Liver (tissue), 3 donors: ENCODE results near the gene INTS1.

ENCODE experiments used
- EGR1 ChIP-seq, 2 donors: IDR thresholded peaks; 2 replicates each; pipeline ENCODE4 v1.6.1; 2016 to 2018; ENCODE audit warnings: antibody characterized with exemption in 2 of 2, low read depth in 2 of 2
- FOXA1 ChIP-seq: IDR thresholded peaks from 2 replicates; pipeline ENCODE4 v1.6.1; 2016; ENCODE audit warnings: antibody characterized with exemption
- HNF4A ChIP-seq, 2 donors: conservative IDR thresholded peaks; 2 replicates each; pipeline ENCODE4 v1.6.1; 2016; ENCODE audit warnings: antibody characterized with exemption in 2 of 2, mild to moderate bottlenecking in 2 of 2
- RAD21 ChIP-seq, 2 donors: IDR thresholded peaks; 2 replicates each; pipeline ENCODE4 v1.6.1; 2016; ENCODE audit warnings: antibody characterized with exemption in 2 of 2, mild to moderate bottlenecking in 2 of 2
- RXRA ChIP-seq, 2 donors: IDR thresholded peaks; 2 replicates each; pipeline ENCODE4 v1.6.1; 2017 to 2018; ENCODE audit warnings: antibody characterized with exemption in 2 of 2, mild to moderate bottlenecking in 1 of 2
- SP1 ChIP-seq: IDR thresholded peaks from 2 replicates; pipeline ENCODE4 v1.6.1; 2018; ENCODE audit warnings: antibody characterized with exemption, mild to moderate bottlenecking
- YY1 ChIP-seq: IDR thresholded peaks from 2 replicates; pipeline ENCODE4 v1.6.1; 2016; ENCODE audit warnings: antibody characterized with exemption, mild to moderate bottlenecking
- TF ChIP-seq, protein P1 (sequence below): fragments of 150-350 bp; IDR thresholded peaks from 2 replicates; pipeline ENCODE4 v1.5.1; 2017; ENCODE audit warnings: improper control_type of control experiment, low read depth, low read length; ENCODE audit not compliant: missing input control
- TF ChIP-seq, protein P2 (sequence below): IDR thresholded peaks from 2 replicates; pipeline ENCODE4 v1.6.1; 2016; ENCODE audit warnings: antibody characterized with exemption
- TF ChIP-seq, protein P3 (sequence below): IDR thresholded peaks from 2 replicates; pipeline ENCODE4 v1.6.1; 2016; ENCODE audit warnings: antibody characterized with exemption
- TF ChIP-seq, protein P4 (sequence below): IDR thresholded peaks from 2 replicates; pipeline ENCODE4 v1.6.1; 2016; ENCODE audit warnings: antibody characterized with exemption, mild to moderate bottlenecking
- donor health status: healthy.
- donor health status: healthy.

DNA sequence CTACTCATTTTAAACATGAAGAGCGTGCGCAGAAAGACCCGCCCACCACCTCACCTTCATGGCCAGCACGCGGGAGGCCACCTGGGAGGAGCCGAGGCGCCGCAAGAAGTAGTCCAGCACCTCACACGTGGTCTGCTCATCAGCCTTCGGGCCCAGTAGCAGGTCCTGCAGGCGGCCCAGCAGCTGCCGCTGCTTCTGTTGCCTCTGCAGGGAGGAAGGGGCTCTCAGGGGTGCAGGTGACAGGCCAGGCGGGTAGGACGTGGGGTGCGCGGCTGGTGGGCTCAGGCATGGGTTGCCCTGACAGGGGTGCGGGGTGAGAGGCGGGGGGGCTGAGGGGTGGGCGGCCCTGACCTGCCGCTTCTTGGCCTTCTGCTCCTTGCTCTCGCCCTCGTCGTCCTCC lies 17.6 kb downstream of the INTS1 start:
- TF ChIP-seq, protein P1, sequence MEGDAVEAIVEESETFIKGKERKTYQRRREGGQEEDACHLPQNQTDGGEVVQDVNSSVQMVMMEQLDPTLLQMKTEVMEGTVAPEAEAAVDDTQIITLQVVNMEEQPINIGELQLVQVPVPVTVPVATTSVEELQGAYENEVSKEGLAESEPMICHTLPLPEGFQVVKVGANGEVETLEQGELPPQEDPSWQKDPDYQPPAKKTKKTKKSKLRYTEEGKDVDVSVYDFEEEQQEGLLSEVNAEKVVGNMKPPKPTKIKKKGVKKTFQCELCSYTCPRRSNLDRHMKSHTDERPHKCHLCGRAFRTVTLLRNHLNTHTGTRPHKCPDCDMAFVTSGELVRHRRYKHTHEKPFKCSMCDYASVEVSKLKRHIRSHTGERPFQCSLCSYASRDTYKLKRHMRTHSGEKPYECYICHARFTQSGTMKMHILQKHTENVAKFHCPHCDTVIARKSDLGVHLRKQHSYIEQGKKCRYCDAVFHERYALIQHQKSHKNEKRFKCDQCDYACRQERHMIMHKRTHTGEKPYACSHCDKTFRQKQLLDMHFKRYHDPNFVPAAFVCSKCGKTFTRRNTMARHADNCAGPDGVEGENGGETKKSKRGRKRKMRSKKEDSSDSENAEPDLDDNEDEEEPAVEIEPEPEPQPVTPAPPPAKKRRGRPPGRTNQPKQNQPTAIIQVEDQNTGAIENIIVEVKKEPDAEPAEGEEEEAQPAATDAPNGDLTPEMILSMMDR = no peak
- TF ChIP-seq, protein P2, sequence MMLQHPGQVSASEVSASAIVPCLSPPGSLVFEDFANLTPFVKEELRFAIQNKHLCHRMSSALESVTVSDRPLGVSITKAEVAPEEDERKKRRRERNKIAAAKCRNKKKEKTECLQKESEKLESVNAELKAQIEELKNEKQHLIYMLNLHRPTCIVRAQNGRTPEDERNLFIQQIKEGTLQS = no peak
- TF ChIP-seq, protein P3, sequence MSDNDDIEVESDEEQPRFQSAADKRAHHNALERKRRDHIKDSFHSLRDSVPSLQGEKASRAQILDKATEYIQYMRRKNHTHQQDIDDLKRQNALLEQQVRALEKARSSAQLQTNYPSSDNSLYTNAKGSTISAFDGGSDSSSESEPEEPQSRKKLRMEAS = no peak
- TF ChIP-seq SP1 (no peak), RAD21 (IDR thresholded peaks at IDR 0.05) (no peak), HNF4A (conservative IDR thresholded peaks at IDR 0.05) (no peak), YY1 (no peak), FOXA1 (no peak), RXRA (IDR thresholded peaks at IDR 0.05) (no peak), EGR1 (IDR thresholded peaks at IDR 0.05; ENCODE audit: low read depth in 2 of 2) (no peak)
- TF ChIP-seq, protein P4, sequence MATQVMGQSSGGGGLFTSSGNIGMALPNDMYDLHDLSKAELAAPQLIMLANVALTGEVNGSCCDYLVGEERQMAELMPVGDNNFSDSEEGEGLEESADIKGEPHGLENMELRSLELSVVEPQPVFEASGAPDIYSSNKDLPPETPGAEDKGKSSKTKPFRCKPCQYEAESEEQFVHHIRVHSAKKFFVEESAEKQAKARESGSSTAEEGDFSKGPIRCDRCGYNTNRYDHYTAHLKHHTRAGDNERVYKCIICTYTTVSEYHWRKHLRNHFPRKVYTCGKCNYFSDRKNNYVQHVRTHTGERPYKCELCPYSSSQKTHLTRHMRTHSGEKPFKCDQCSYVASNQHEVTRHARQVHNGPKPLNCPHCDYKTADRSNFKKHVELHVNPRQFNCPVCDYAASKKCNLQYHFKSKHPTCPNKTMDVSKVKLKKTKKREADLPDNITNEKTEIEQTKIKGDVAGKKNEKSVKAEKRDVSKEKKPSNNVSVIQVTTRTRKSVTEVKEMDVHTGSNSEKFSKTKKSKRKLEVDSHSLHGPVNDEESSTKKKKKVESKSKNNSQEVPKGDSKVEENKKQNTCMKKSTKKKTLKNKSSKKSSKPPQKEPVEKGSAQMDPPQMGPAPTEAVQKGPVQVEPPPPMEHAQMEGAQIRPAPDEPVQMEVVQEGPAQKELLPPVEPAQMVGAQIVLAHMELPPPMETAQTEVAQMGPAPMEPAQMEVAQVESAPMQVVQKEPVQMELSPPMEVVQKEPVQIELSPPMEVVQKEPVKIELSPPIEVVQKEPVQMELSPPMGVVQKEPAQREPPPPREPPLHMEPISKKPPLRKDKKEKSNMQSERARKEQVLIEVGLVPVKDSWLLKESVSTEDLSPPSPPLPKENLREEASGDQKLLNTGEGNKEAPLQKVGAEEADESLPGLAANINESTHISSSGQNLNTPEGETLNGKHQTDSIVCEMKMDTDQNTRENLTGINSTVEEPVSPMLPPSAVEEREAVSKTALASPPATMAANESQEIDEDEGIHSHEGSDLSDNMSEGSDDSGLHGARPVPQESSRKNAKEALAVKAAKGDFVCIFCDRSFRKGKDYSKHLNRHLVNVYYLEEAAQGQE = no peak
